ENCODE results near the gene GPATCH2.
"Not testable (repeated sequence)": the region's sequence is repeated elsewhere in the genome, so short reads cannot be mapped to it uniquely, and the experiment has no call there.

Gene GPATCH2

DNA sequence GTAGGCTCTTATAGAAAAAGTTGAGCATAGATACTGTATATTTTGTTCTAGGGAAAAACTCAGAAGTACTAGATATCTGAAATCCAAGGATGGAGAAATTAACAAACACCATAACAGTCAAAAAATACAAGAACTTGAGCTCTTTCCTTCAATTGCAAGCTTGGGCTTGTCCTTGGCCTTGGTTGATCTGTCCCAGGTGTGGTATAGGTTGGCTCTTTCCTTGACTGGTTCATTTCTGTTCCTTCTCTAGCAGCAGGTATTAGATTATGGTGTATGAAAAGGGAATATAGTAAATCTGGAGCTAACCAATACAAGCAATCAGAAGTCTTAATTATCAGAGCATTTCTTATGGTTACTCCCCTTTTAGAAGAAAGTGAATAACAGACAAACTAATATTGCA lies 198.6 kb downstream of the GPATCH2 start:
- no peak for DNase-seq

DNA sequence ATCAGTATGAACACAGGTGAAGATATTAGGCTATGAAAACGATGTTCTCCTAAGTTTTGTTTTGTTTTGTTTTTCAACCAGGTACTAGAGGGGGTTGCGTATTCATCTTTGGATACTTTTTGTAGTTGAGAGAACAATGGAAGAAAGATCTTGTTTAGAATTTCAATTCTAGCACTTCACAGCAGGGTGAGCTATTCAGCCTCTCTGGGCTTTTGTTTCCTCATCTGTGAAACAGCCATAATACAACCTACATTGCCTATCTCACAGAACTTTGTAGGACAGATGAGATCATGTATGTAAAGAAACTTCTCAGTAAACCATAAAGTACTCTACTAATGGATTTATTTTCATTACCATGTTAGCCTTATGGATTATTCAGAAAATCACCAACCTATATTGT lies 199.5 kb downstream of the GPATCH2 start:
- no peak for DNase-seq

DNA sequence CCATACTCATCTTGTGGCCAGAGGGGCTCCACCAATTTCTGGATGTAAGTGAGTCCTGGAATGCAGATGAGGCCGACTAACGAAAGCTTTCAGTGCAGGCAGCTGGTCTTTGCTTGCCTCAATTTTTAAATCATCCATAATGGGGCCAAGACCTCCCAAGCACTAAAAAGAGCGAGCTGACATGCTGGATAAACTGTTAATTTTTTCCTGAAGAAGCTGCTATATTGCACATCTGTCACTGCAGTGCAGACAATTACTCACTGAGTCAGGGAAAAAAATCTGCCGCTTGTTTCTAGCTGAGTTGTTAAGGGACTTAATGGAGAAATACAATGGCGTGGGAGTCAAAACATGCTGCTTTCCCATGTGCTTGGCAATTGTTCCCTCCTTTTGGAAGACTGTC lies 205.5 kb downstream of the GPATCH2 start:
- DNase-seq: no peak

DNA sequence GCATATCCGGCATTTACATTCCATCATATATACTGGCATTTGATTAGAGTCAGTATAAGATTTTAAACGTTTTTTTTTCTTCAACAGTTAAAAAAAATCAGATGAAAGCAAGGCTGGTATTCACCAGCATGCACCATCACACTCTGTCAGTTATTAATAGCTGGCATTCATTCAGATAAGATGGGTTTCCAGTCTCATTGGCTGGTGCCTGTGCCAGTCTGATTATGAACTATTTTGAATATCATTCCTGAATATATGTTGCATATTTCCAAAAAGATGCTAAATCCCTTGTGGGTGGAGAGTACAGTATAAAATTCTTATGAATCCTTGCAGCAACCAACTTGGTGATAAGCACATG lies 211.7 kb downstream of the GPATCH2 start:
- DNase-seq: no peak

DNA sequence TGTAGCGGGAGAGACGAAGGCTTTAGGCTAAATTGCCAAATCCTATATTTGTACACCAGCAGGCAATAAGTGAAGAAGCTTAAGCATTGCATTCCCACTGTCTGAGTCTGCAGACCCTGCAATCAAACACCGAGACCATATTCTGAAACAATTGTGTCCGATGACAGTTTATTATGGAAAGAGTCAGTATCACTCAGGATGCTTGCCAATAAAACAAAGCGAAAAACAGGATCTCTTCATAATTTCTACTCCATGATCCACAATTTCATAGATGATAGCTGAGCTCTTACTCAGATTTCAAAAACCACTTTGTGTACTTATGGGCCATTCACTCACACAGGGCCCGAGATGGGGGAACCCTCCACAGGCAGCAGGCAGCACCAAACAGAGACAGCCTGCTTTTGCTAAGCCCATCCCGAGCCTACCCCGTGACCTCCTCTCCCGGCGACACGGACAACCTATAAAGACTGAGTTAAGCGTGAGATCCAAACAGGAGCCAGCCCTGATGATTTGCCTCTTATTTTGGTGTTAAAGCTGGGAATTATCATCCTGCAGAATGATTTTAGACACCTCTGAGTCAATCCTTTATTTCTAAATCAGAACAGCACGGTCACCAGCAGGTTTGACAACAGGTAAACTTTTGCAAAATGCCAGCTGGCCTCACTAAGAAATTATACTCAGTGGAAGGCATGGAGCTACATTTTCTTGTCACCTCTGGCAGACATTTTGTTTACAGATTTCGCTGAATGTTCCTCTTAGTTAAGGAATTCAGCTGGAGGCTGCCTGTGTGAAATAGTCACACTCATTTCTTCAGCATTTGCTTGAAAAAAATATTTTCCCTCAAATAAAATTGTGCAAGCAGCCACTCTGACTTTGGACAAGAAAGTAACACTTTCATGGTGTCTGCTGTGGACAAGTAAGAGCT lies 212.4 kb downstream of the GPATCH2 start:
- no peak for DNase-seq

DNA sequence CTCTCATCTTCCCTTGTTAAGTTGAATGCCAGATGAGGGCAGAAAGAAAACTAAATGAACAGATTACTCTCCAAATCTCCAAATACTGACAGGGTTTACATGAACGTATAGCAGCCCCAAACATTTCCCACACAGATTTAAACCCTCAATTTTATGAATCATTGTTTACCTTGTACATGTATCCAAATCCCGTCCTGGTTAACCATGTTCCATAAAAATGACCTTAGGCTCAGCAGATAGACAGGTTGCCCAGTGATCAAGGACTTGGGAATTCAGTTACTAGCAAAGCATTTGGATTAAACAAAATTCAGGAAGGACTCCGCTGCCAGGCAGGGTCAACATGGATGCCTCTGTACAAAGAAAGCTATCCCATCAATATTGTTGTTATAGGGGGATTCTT lies 213.5 kb downstream of the GPATCH2 start:
- DNase-seq: no peak

DNA sequence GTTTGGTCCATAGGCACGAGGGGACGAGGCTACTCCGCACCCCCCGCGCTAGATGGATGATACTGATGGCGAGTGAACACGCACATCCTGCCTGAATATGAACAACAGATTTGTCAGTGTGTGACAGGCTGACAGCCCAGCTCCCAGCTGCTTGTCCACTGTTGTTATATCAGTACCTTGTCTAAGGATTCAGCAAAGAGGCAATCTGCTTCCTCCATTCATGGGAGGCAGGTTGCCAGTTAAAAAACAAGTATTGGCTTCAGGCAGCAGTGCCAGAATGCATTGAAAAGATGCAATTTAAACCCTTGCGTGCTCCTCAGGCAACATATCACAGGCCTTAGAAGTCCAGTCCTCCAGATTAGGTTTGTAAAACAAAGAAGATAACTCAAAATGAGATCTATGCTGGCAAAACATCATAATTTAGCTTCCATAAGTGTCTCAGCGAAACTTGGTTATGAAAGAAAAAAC lies 223.3 kb downstream of the GPATCH2 start:
- DNase-seq: peak; percentile 31

DNA sequence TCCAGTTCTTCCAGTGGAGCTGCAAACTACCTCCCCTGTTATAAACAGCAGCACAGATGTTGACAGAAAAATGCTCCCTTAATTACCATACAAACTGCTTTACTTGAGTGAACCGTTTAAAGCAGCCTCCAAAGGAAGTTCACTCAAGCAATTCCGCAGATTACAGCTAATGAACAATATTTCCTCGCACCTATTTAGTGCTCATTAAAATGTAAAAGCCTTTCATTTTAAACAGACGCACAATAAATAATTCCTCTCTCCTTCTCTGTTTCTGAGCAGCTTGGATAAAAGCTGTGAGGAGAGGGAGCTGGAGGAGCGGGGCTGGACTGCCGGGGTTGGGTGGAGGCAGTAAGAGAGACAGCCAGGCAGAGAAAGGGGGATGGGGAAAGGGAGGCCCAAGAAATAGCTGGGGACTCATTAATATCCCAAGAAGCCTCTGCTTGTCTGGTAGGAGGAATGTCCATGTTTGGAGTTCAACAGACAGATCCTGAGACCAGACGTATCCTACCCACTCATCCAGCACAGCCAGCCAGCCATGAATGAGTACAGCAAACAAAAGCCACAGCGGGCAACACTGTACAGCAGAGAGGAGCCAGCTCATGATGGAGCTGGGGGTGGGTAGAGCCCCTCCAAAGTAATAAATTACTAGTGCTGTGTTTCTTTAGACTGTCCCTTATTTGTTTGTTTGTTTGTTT lies 227.7 kb downstream of the GPATCH2 start:
- no peak for DNase-seq

DNA sequence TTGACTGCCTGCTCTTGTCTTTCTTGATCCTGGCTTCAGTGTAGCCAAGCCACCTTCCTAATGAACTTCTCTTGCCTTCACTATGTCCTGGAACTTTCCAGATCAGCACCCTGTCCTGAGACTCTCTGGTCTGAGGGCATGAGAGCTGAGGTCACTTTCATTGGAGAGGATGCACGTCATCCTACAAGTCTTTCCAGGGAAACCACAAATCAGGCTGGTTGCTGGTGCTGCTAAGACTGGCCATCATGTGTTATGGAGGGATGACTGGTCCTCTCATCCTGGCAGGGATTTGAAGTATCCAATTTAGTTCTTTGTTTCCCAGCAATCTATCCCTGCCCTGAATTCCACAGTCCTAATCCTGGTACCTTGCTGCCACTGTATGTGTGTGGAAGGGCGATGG lies 228.6 kb downstream of the GPATCH2 start:
- DNase-seq: no peak

DNA sequence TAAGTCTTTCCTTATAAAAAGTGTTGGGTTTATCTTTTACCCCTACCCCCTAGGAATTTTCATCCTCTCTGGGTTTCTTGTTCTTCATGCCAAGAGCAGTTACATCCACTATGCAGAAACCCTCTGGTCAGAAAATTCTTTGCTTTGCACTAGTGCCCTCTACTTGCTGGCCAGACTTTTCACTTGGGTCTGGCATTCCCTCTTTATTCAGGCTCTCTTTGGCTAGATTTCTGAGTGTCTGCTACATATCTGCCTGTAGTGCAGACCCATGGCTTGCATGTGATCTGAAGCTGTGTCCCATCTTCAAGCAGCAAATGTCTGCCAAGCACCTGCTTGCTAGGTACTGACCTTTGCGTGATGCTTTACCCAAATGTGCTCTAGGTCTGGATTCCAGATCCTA lies 237.0 kb downstream of the GPATCH2 start:
- peak; percentile 25 for DNase-seq

DNA sequence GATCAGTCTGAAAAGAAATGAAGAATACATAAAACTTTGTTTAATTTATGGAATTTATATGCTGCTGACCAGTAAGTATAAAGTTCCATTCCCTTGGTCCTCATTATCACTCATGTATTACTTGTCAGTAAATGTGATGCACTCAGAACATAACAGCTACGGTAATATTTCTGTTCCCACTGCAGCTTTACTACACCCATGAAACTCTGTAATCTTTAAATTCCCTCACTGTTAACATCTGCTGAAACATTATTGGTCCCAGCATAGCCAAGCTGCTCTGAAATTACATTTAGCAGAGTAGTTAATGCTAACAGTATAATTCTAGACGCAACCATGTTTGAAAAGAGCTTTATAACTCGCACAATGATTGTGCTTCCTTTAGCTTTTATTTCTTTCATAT lies 238.4 kb downstream of the GPATCH2 start:
- DNase-seq: no peak

DNA sequence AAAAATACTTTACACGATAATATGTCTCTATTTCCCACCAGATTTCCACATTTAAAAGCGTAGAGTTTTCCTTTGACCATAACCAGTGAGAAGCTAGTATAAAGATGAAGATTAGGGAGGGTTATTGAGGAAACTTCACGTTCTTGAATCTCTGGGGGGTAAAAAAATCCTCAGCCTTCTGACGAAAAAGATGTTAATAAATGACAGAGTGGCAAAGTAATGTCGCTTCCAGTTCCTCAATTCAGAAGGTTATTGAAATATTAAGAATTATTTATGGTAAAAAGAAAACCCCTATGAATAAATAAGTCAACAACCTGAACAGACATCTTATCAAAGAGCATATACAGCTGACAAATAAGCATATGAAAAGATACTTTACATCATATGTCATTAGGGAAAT lies 241.0 kb downstream of the GPATCH2 start:
- DNase-seq: no peak

DNA sequence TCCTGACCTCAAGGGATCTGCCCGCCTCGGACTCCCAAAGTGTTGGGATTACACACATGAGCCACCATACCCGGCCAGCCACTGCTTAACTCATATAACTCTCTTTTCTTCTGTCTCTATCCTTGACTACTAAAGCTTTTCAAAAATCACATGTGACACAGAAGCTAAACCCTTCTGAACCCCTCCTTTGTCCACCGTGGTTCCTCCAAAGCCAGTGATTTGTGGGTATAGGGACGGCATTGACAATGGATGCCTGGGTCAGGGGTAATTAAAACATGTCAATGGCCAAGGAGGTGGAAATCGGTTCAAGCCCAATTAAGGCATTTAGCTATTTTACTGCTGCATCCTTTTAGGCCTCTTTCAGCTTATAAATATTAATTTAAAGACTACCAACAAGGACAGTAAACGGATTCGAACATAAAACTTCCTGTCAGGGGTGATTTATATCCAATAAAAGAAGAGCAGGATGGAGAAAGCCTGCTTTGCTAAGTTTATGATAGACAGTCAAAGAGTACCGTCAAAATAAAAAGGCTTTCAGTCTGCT lies 242.3 kb downstream of the GPATCH2 start:
- no peak for DNase-seq

DNA sequence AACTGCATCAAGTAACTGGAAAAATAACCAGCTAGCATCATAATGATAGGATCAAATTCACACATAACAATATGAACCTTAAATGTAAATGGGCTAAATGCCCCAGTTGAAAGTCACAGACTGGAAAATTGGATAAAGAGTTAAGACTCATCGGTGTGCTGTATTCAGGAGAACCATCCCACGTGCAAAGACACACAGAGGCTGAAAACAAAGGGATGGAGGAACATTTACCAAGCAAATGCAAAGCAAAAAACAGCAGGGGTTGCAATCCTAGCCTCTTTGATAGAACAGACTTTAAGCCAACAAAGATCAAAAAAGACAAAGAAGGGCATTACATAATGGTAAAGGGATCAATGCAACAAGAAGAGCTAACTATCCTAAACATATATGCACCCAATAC lies 249.1 kb downstream of the GPATCH2 start:
- DNase-seq: not testable (repeated sequence)

DNA sequence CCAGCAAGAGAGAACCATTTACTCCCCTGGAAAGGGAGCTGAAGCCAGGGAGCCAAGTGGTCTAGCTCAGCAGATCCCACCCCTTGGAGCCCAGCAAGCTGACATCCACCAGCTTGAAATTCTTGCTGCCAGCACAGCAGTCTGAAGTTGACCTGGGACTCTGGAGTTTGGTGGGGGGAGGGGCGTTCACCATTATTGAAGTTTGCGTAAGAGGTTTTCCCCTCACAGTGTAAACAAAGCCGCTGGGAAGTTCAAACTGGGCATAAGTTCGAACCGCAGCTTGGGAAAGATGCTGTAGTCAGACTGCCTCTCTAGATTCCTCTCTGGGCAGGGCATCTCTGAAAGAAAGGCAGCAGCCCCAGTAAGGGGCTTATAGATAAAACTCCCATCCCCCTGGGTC lies 251.1 kb downstream of the GPATCH2 start:
- DNase-seq: not testable (repeated sequence)

DNA sequence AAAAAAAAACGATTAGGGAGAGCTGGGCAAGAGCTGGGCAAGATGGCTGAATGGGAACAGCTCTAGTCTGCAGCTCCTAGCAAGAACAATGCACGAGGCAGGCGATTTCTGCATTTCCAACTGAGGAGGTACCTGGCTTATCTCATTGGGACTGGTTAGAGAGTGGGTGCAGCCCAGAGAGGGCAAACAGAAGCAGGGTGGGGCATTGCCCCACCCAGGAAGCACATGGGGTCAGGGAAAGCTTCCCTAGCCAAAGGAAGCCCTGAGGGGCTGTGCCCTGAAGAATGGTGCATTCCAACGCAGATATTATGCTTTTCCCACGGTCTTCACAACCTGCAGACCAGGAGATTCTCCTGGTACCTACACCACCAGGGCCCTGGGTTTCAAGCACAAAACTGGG lies 251.6 kb downstream of the GPATCH2 start:
- DNase-seq: no peak
